IMR-90 (cell line): ENCODE measurements around the gene BRAF. TPM values are rescaled to one million over a fixed set of nuclear protein-coding genes. Genes with fewer than 3 reads are reported as not detected.

Source experiments
- ATAC-seq: fragments of 200-7000 bp; cut with Tn5 transposase; 2 replicates; pipeline ENCODE4 v1.9.1; 2020; ENCODE audit warnings: low read depth, mild to moderate bottlenecking, moderate library complexity
- BruUV-seq: library from RNA; stranded (reverse); fragments of 400-500 nt; replicated peaks from 2 replicates; lab custom pipeline; 2021; lab: Mats Ljungman, UMichigan
- CTCF ChIA-PET: fragments of 300-600 bp; formaldehyde crosslinking; extraction: SDS; loops from one replicate; lab custom pipeline; 2021; ENCODE audit warnings: antibody characterized with exemption; lab: Yijun Ruan, JAX
- POLR2A ChIA-PET: fragments of 300-600 bp; sonication (Branson Sonifier 250); formaldehyde crosslinking; loops from one replicate; lab custom pipeline; 2022; ENCODE audit warnings: antibody characterized with exemption; ENCODE audit not compliant: unreplicated experiment; lab: Charles Lee
- DNase-seq: peaks from one replicate; pipeline ENCODE4 v3.0.0; 2013
- H2AFZ ChIP-seq: replicated peaks from 2 replicates; pipeline ENCODE3; 2013; ENCODE audit warnings: low read length, mild to moderate bottlenecking; ENCODE audit not compliant: poor library complexity
- H2AK5ac ChIP-seq: 2 replicates; pipeline ENCODE4 v1.6.1; 2013; ENCODE audit warnings: low read depth, low read length, inconsistent platforms
- H2AK9ac ChIP-seq: replicated peaks from 2 replicates; pipeline ENCODE3; 2013; ENCODE audit warnings: mild to moderate bottlenecking, low read depth, low read length, moderate library complexity; ENCODE audit not compliant: poor library complexity
- H2BK120ac ChIP-seq: 2 replicates; pipeline ENCODE4 v1.6.1; 2013; ENCODE audit warnings: low read depth, low read length, inconsistent platforms
- H2BK15ac ChIP-seq: 3 replicates; pipeline ENCODE4 v1.6.1; 2013; ENCODE audit warnings: low read depth, low read length, inconsistent platforms
- H2BK20ac ChIP-seq: 2 replicates; pipeline ENCODE4 v1.6.1; 2013; ENCODE audit warnings: low read depth, mild to moderate bottlenecking, inconsistent platforms, low read length, moderate library complexity
- H2BK5ac ChIP-seq: 2 replicates; pipeline ENCODE4 v1.6.1; 2013; ENCODE audit warnings: mild to moderate bottlenecking, low read depth, low read length, inconsistent platforms; ENCODE audit not compliant: poor library complexity, severe bottlenecking
- H3K14ac ChIP-seq: replicated peaks from 2 replicates; pipeline ENCODE4 v1.6.1; 2013; ENCODE audit warnings: low read depth, low read length, inconsistent platforms
- H3K18ac ChIP-seq: 2 replicates; pipeline ENCODE4 v1.6.1; 2013; ENCODE audit warnings: low read depth, low read length, control low read depth
- H3K23ac ChIP-seq: 2 replicates; pipeline ENCODE4 v1.6.1; 2013; ENCODE audit warnings: low read depth, low read length, inconsistent platforms
- H3K27ac ChIP-seq: 2 replicates; pipeline ENCODE4 v1.5.1; 2013; ENCODE audit warnings: mild to moderate bottlenecking, control low read depth, low read length; ENCODE audit not compliant: insufficient read depth
- H3K27me3 ChIP-seq: 2 replicates; pipeline ENCODE4 v1.6.1; 2013; ENCODE audit warnings: low read length; ENCODE audit not compliant: control insufficient read depth, insufficient read depth
- H3K36me3 ChIP-seq: 2 replicates; pipeline ENCODE4 v1.6.1; 2013; ENCODE audit warnings: low read length, mixed read lengths; ENCODE audit not compliant: control insufficient read depth, insufficient read depth
- H3K4ac ChIP-seq: 2 replicates; pipeline ENCODE4 v1.6.1; 2013; ENCODE audit warnings: low read depth, low read length, inconsistent platforms
- H3K4me1 ChIP-seq: 2 replicates; pipeline ENCODE4 v1.6.1; 2013; ENCODE audit warnings: low read length, mixed read lengths; ENCODE audit not compliant: control insufficient read depth, insufficient read depth
- H3K4me2 ChIP-seq: 2 replicates; pipeline ENCODE4 v1.6.1; 2013; ENCODE audit warnings: low read depth, mild to moderate bottlenecking, control low read depth, low read length, moderate library complexity
- H3K4me3 ChIP-seq: 2 replicates; pipeline ENCODE4 v1.5.1; 2013; ENCODE audit warnings: low read depth, mild to moderate bottlenecking, control low read depth, low read length, moderate library complexity; ENCODE audit not compliant: insufficient read depth
- H3K56ac ChIP-seq: 2 replicates; pipeline ENCODE4 v1.6.1; 2013; ENCODE audit warnings: low read length, inconsistent platforms; ENCODE audit not compliant: insufficient read depth; ENCODE audit errors: extremely low read depth
- H3K79me1 ChIP-seq, 2 experiments: 2 replicates each; pipeline ENCODE4 v1.6.1; 2013; ENCODE audit warnings: low read length in 2 of 2, inconsistent platforms in 1 of 2, low read depth in 1 of 2
- H3K9ac ChIP-seq: 2 replicates; pipeline ENCODE4 v1.6.1; 2013; ENCODE audit warnings: low read depth, low read length, control low read depth
- H3K9me1 ChIP-seq: 2 replicates; pipeline ENCODE4 v1.6.1; 2013; ENCODE audit warnings: low read length, inconsistent platforms; ENCODE audit not compliant: insufficient read depth
- H3K9me3 ChIP-seq: 2 replicates; pipeline ENCODE4 v1.6.1; 2013; ENCODE audit warnings: low read length; ENCODE audit not compliant: control insufficient read depth, insufficient read depth
- H4K20me1 ChIP-seq: 2 replicates; pipeline ENCODE4 v1.6.1; 2013; ENCODE audit warnings: low read length, inconsistent platforms; ENCODE audit not compliant: insufficient read depth
- H4K5ac ChIP-seq: 2 replicates; pipeline ENCODE4 v1.6.1; 2013; ENCODE audit warnings: mild to moderate bottlenecking, low read depth, low read length, control low read depth
- H4K8ac ChIP-seq, 2 experiments: 2 replicates each; pipeline ENCODE4 v1.6.1; 2013; ENCODE audit warnings: low read depth in 2 of 2, low read length in 2 of 2, control low read depth in 1 of 2, inconsistent platforms in 1 of 2
- H4K91ac ChIP-seq: 2 replicates; pipeline ENCODE4 v1.6.1; 2013; ENCODE audit warnings: low read depth, low read length, inconsistent platforms; ENCODE audit not compliant: insufficient read depth
- FOS ChIP-seq: fragments of 150-350 bp; IDR thresholded peaks from 2 replicates; pipeline ENCODE4 v1.6.1; 2016; ENCODE audit warnings: low read depth, low read length
- MAFK ChIP-seq: IDR thresholded peaks from 2 replicates; pipeline ENCODE4 v1.6.1; 2012; ENCODE audit warnings: low read depth, low read length, improper control_type of control experiment
- MXI1 ChIP-seq: IDR thresholded peaks from 2 replicates; pipeline ENCODE4 v1.6.1; 2012; ENCODE audit warnings: low read depth, mild to moderate bottlenecking, low read length, moderate library complexity, borderline replicate concordance
- RAD21 ChIP-seq: IDR thresholded peaks from 2 replicates; pipeline ENCODE4 v1.6.1; 2012; ENCODE audit warnings: low read length, improper control_type of control experiment
- WGBS, 2 experiments: methylation state at CpG; one replicate each; pipeline versions ENCODE4 v1.1.5 to v1.1.7; 2013; ENCODE audit warnings: missing lambda C conversion rate in 2 of 2; ENCODE audit not compliant: insufficient read length in 1 of 2; ENCODE audit errors: extremely low coverage in 2 of 2; 5-methylcytosine and 5-hydroxymethylcytosine counted together
- dilution Hi-C: fragments of 300-500 bp; cut with HindIII; formaldehyde crosslinking; loops from one replicate; pipeline ENCODE4 v1.14.3; 2018; ENCODE audit warnings: low sequenced_read_pairs; ENCODE audit not compliant: unreplicated experiment
- in situ Hi-C: fragments of 300-500 bp; cut with MboI; formaldehyde crosslinking; loops from 3 replicates; pipeline ENCODE4 v1.14.3; 2019; ENCODE audit warnings: low sequenced_read_pairs, inconsistent platforms, mixed read lengths
- intact Hi-C: fragments of 100-400 bp; cut with micrococcal nuclease; formaldehyde crosslinking; loops from 2 replicates; pipeline ENCODE4 v1.10.0; 2022
- polyA plus RNA-seq, 3 experiments: library from polyadenylated mRNA; depleted of rRNA; stranded (reverse); fragments of >200 nt; gene quantifications; 2 replicates each; pipeline ENCODE4 v1.2.3, GENCODE V29; 2012; ENCODE audit warnings: low replicate concordance in 1 of 3
- total RNA-seq: library from RNA; depleted of rRNA; stranded (reverse); fragments of >200 nt; gene quantifications from 2 replicates; pipeline ENCODE4 v1.2.3, GENCODE V29; 2012

The BRAF gene
- total and polyA plus RNA-seq, 2 of the 4 experiments (the other 2 are of a cell fraction) = 5.7 to 12.9 TPM

DNA sequence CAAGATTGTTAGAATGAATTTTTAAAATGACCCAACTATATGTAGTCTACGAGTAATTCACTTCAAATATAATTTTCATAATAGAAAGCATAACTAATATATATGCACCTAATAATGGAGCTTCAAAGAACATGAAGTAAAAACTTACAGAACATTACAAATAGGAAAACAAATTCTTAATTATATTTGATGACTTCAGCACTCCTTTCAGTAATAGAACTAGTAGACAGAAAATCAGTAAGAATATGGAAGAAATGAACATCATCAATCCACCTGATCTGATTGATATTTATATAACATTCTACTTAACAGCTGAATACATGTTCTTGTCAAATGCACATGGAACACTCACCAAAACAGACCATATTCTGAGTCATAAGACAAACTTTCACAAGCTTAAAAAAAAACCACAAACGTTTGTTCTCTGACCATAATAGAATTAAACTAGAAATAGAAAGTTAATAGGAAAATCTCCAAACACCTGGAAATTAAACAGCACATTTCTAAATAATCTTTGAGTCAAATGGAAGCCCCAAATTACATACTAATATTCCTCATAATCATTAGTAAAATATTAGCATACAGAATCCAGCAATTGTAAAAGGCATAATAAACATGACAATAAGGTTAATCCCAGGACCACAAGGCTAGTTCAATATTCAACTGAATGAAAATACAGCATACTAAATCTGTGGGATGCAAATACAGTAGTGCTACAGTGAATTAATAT lies 48.0 kb downstream of the BRAF start:
- peaks cover 18 to 40% of the 10 kb centered on the region in 2 experiments for H3K79me1 ChIP-seq
- H2AK5ac ChIP-seq = no peak overlapping the region
- no TSS peak for BruUV-seq
- no peak overlapping the region for H3K4me3 ChIP-seq
- no peak overlapping the region for H4K5ac ChIP-seq
- peak; percentile 82 for DNase-seq
- H3K4ac ChIP-seq = no peak overlapping the region
- ChIA-PET CTCF (interaction anchor here (1.0 kb wide), 1 partner anchor 11 kb away, joined by 4 read pairs; no protein-coding TSS in a partner anchor), POLR2A (no interaction called here)
- H2AFZ ChIP-seq = no peak overlapping the region
- no peak overlapping the region for H3K18ac ChIP-seq
- WGBS, 2 experiments = no CpG with 5 or more reads among the region's 2 CpGs
- no peak overlapping the region for H3K14ac ChIP-seq
- H3K56ac ChIP-seq = no peak overlapping the region
- H3K9me3 ChIP-seq = no peaks in the 10 kb centered on the region
- no peak overlapping the region for H3K4me2 ChIP-seq
- H4K91ac ChIP-seq = no peak overlapping the region
- dilution Hi-C loops (no loop called here), in situ Hi-C loops (no loop called here), intact Hi-C loops (no loop called here)
- no peak overlapping the region for H2BK120ac ChIP-seq
- TF ChIP-seq MXI1 (0 out of 2 replicates have a peak, but pooled peaks have one; percentile 27), FOS (peak; percentile 31; the same call in 1 of the 2 replicates), RAD21 (no peak), MAFK (peak; percentile 48; the same call in 1 of the 2 replicates)
- H2BK15ac ChIP-seq = no peak overlapping the region
- H3K27me3 ChIP-seq = no peaks in the 10 kb centered on the region
- no peak overlapping the region for H3K23ac ChIP-seq
- H3K4me1 ChIP-seq = peaks cover 4% of the 10 kb centered on the region
- H2AK9ac ChIP-seq = no peak overlapping the region
- H2BK5ac ChIP-seq = no peak overlapping the region
- H2BK20ac ChIP-seq = no peak overlapping the region
- H3K9ac ChIP-seq = no peak overlapping the region
- no peaks in the 10 kb centered on the region for H3K36me3 ChIP-seq
- peak; percentile 53; the same call in 1 of the 2 replicates for ATAC-seq
- peaks cover 5% of the 10 kb centered on the region; the same call in 1 of the 2 replicates for H3K9me1 ChIP-seq
- no peak overlapping the region for H3K27ac ChIP-seq
- no peak overlapping the region for H4K8ac ChIP-seq
- peaks cover 40% of the 10 kb centered on the region for H4K20me1 ChIP-seq
